ENCODE measurements around the gene FBXO34. TPM values are rescaled to one million over a fixed set of nuclear protein-coding genes. Genes with fewer than 3 reads are reported as not detected.
A peak's percentile ranks its signal among the peaks of the same experiment; 100 is the strongest.

The FBXO34 gene
- total and polyA plus RNA-seq, 12 donors, result 5.9 to 31.0 (median 18.5) TPM

DNA sequence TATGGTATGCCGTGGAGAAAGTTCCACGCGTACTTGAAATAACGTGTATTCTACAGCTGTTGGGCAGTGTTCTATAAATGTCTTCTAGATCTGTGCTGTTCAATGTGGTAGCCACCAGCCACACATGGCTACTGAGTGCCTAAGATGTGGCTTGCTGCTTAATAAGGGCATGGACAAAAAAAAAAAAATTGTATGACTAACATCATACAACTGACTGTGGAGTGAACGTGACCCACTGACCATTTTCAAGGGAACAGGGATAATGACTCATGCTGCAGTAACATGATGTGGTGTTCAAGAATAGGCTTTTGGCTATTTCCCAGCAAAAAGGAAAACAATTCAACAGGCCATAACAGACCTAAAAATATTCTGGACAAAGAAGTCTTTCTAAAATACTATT, 127.5 kb downstream of the FBXO34 start:
- Histone ChIP-seq H3K4me3 (no peak overlapping the region), H3K27me3 (no peaks in the 10 kb centered on the region), H3K4me1 (replicated peaks in 1 of 2) (peaks cover 8 to 14% of the 10 kb centered on the region in 2 donors), H3K27ac (peak overlapping the region in 2 of 5 donors; percentile 21 to 56), H3K9me3 (replicated peaks in 1 of 3) (no peaks in the 10 kb centered on the region), H3K36me3 (replicated peaks in 1 of 2) (no peaks in the 10 kb centered on the region)
- DNase-seq, result peak; percentile 55 to 83 (median 76)
- intact Hi-C loops (cut with DNase I), result no loop called here
- TF ChIP-seq POLR2A (IDR thresholded peaks at IDR 0.05), result peak in 1 of 2 donors; percentile 31
- TF ChIP-seq, protein P1, sequence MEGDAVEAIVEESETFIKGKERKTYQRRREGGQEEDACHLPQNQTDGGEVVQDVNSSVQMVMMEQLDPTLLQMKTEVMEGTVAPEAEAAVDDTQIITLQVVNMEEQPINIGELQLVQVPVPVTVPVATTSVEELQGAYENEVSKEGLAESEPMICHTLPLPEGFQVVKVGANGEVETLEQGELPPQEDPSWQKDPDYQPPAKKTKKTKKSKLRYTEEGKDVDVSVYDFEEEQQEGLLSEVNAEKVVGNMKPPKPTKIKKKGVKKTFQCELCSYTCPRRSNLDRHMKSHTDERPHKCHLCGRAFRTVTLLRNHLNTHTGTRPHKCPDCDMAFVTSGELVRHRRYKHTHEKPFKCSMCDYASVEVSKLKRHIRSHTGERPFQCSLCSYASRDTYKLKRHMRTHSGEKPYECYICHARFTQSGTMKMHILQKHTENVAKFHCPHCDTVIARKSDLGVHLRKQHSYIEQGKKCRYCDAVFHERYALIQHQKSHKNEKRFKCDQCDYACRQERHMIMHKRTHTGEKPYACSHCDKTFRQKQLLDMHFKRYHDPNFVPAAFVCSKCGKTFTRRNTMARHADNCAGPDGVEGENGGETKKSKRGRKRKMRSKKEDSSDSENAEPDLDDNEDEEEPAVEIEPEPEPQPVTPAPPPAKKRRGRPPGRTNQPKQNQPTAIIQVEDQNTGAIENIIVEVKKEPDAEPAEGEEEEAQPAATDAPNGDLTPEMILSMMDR (IDR thresholded peaks at IDR 0.05), result no peak
- WGBS, 4 donors, result 67 to 76% (median 68%) methylated on average over 5 of the region's 5 CpGs

DNA sequence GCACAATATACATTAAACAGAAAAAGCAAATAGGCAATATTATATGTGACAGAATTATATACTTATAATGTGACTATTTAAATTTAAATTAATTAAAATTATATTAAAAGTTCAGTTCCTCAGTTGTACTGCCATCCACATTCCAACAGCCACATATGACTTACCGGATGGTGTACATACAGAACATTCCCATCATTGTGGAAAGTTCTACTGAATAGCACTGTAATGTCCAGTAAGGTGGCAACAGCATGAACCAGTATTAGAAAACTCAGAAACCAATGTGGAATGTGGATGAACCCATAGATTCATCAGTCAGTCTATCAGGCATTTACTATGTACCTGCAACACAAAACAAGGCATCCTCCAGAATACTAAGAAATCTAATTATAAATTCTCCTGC, 128.0 kb downstream of the FBXO34 start:
- no peak for DNase-seq
- TF ChIP-seq, protein P1 (IDR thresholded peaks at IDR 0.05), result no peak
- TF ChIP-seq POLR2A (IDR thresholded peaks at IDR 0.05), result no peak
- no peaks in the 10 kb centered on the region for H3K27me3 ChIP-seq
- H3K4me1 ChIP-seq (replicated peaks in 1 of 2), result peaks cover 8 to 14% of the 10 kb centered on the region in 2 donors
- H3K36me3 ChIP-seq (replicated peaks in 1 of 2), result no peaks in the 10 kb centered on the region
- no peak overlapping the region for H3K4me3 ChIP-seq
- WGBS, 4 donors, result 93 to 95% (median 93%) methylated on average over 1 of the region's 1 CpG
- intact Hi-C loops (cut with DNase I), result no loop called here
- no peaks in the 10 kb centered on the region for H3K9me3 ChIP-seq (replicated peaks in 1 of 3)
- peak overlapping the region in 3 of 5 donors; percentile 21 to 56 (median 26) for H3K27ac ChIP-seq

DNA sequence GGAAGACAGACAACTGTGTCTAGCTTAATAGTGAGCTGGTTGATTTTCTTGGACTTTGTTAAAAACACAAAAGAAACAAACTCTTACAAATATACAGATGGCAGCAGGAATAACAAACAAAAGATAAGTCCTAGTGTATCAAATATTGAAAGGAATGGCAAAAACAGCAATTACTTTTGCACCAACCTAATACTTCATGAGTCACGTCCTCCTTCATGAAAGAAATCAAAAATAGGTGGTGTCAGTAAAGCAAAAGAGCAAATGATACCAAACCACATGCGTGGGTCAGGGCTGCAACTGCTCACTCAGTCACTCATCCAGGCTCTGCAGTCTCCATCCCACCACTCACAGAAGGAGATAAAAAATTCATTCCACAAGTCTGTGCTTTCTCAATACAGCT, 128.6 kb downstream of the FBXO34 start:
- DNase-seq, result no peak
- intact Hi-C loops (cut with DNase I), result no loop called here
- H3K36me3 ChIP-seq (replicated peaks in 1 of 2), result no peaks in the 10 kb centered on the region
- H3K27ac ChIP-seq, result peak overlapping the region in 1 of 5 donors; percentile 56
- no peaks in the 10 kb centered on the region for H3K9me3 ChIP-seq (replicated peaks in 1 of 3)
- WGBS, 4 donors, result 52 to 79% (median 70%) methylated on average over 2 of the region's 2 CpGs
- TF ChIP-seq POLR2A (IDR thresholded peaks at IDR 0.05), result no peak
- TF ChIP-seq, protein P1 (IDR thresholded peaks at IDR 0.05), result no peak
- H3K27me3 ChIP-seq, result no peaks in the 10 kb centered on the region
- H3K4me3 ChIP-seq, result no peak overlapping the region
- H3K4me1 ChIP-seq (replicated peaks in 1 of 2), result peaks cover 8 to 14% of the 10 kb centered on the region in 2 donors

DNA sequence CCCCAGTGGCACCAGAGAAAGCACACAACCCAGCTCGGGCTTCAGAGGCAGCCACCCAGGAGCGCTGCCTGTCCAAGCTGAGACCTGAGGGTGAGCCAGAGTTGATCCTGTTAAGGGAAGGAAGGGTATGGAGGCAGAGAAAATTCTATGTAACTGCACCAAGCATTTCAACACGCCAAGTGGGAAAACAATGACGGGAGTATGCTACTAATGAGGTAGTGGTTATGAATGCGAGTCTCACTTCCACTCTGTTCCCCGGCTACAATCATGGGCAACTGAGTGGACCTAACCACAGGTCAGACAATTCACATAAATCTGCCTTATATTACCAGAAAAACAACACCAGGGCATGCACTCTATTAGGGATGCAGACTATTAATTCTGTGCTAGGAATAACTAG, 130.5 kb downstream of the FBXO34 start:
- no peaks in the 10 kb centered on the region for H3K27me3 ChIP-seq
- H3K4me3 ChIP-seq, result no peak overlapping the region
- H3K36me3 ChIP-seq (replicated peaks in 1 of 2), result no peaks in the 10 kb centered on the region
- intact Hi-C loops (cut with DNase I), result no loop called here
- DNase-seq, result no peak
- WGBS, 4 donors, result 82 to 91% (median 88%) methylated on average over 6 of the region's 6 CpGs
- H3K9me3 ChIP-seq (replicated peaks in 1 of 3), result no peaks in the 10 kb centered on the region
- no peak overlapping the region for H3K27ac ChIP-seq
- peaks cover 8 to 21% of the 10 kb centered on the region in 2 donors for H3K4me1 ChIP-seq (replicated peaks in 1 of 2)
- TF ChIP-seq, protein P1 (IDR thresholded peaks at IDR 0.05), result no peak
- no peak for TF ChIP-seq POLR2A (IDR thresholded peaks at IDR 0.05)

Small RNA genes lying within 50 kb of the gene (small RNA-seq; reads per million reads assigned to genes)
- gene AL356801.1, result 0 reads per million in 2 donors

Other genes with a start within 250 kb of the FBXO34 start
- gene WDHD1, start 244.3 kb upstream of the FBXO34 start, total RNA-seq, result 1 to 10 TPM; 1.6 to 8.7 (median 3.2) TPM
- gene WDHD1, start 244.3 kb upstream of the FBXO34 start, polyA plus RNA-seq, result 1 to 10 TPM in 2 of 3 donors, under 1 TPM in 1; 0.64 to 3.7 (median 1.9) TPM
- 10 to 100 TPM in 7 of 9 donors, 1 to 10 TPM in 2; 8.0 to 23.1 (median 14.1) TPM for gene SOCS4, start 244.2 kb upstream of the FBXO34 start, total RNA-seq
- gene SOCS4, start 244.2 kb upstream of the FBXO34 start, polyA plus RNA-seq, result 10 to 100 TPM in 1 of 3 donors, 1 to 10 TPM in 2; 4.5 to 12.0 (median 6.4) TPM
- 100 to 1,000 TPM in 2 of 9 donors, 10 to 100 TPM in 7; 44.0 to 132 (median 81.2) TPM for gene MAPK1IP1L, start 219.8 kb upstream of the FBXO34 start, total RNA-seq
- gene MAPK1IP1L, start 219.8 kb upstream of the FBXO34 start, polyA plus RNA-seq, result 100 to 1,000 TPM in 1 of 3 donors, 10 to 100 TPM in 2; 23.2 to 114 (median 25.0) TPM
- 100 to 1,000 TPM in 5 of 9 donors, 10 to 100 TPM in 4; 11.6 to 248 (median 112) TPM for gene LGALS3, start 142.2 kb upstream of the FBXO34 start, total RNA-seq
- 100 to 1,000 TPM in 2 of 3 donors, 10 to 100 TPM in 1; 46.6 to 241 (median 174) TPM for gene LGALS3, start 142.2 kb upstream of the FBXO34 start, polyA plus RNA-seq
- 10 to 100 TPM in 1 of 9 donors, 1 to 10 TPM in 3, under 1 TPM in 4, not detected in 1; 0.35 to 12.5 (median 0.99) TPM for gene DLGAP5, start 79.8 kb upstream of the FBXO34 start, total RNA-seq
- 1 to 10 TPM in 1 of 3 donors, under 1 TPM in 1, not detected in 1; 0.03 to 1.5 TPM for gene DLGAP5, start 79.8 kb upstream of the FBXO34 start, polyA plus RNA-seq
- gene ATG14, start 140.4 kb downstream of the FBXO34 start, total RNA-seq, result 10 to 100 TPM in 6 of 9 donors, 1 to 10 TPM in 3; 5.1 to 20.9 (median 12.8) TPM
- gene ATG14, start 140.4 kb downstream of the FBXO34 start, polyA plus RNA-seq, result 10 to 100 TPM in 2 of 3 donors, 1 to 10 TPM in 1; 7.0 to 21.7 (median 10.2) TPM
- gene TBPL2, start 169.2 kb downstream of the FBXO34 start, total RNA-seq, result under 1 TPM in 1 of 9 donors, not detected in 8; 0.06 TPM
- not detected for gene TBPL2, start 169.2 kb downstream of the FBXO34 start, polyA plus RNA-seq

Measured in adrenal gland (tissue), 12 donors.